Measurements from ENCODE around the gene MCC. TPM values are rescaled to one million over a fixed set of nuclear protein-coding genes. Genes with fewer than 3 reads are reported as not detected.

MCC gene
- total and polyA plus RNA-seq, 2 experiments from 2014 or later: 8.3 to 31.5 TPM

GRCh38 chr5:113266913-113267227 lies 221.4 kb downstream of the MCC start:
- H4K20me1 ChIP-seq (ENCODE audit: insufficient read depth, poor library complexity, severe bottlenecking): no peaks in the 10 kb centered on the region
- no peaks in the 10 kb centered on the region for H3K27me3 ChIP-seq
- TF ChIP-seq CTCF (IDR thresholded peaks at IDR 0.05; ENCODE audit: poor library complexity): no peak
- no peak for TF ChIP-seq EZH2phosphoT487 (IDR thresholded peaks at IDR 0.05; ENCODE audit: low read depth, severe bottlenecking, unreplicated experiment)
- TF ChIP-seq EZH2 (IDR thresholded peaks at IDR 0.05; ENCODE audit: borderline replicate concordance): no peak
- no peak overlapping the region for H3K27ac ChIP-seq
- H3K36me3 ChIP-seq (replicated peaks; ENCODE audit: insufficient read depth, low read depth): no peaks in the 10 kb centered on the region
- H3K9me3 ChIP-seq (ENCODE audit: low read depth): no peaks in the 10 kb centered on the region
- H3K4me2 ChIP-seq: no peak overlapping the region
- no peak for DNase-seq (ENCODE audit: low spot score)
- no peak overlapping the region for H2AFZ ChIP-seq
- no peaks in the 10 kb centered on the region for H3K9me2 ChIP-seq (replicated peaks; ENCODE audit: insufficient read depth)
- peaks cover 83% of the 10 kb centered on the region for H3K79me2 ChIP-seq
- WGBS (ENCODE audit: low lambda C conversion rate, missing lambda C conversion rate): 70% methylated on average over 3 of the region's 3 CpGs
- H3K4me3 ChIP-seq: no peak overlapping the region
- peaks cover 46% of the 10 kb centered on the region for H3K4me1 ChIP-seq (ENCODE audit: insufficient read depth)

- DNase-seq (ENCODE audit: low spot score): no peak
- no peak overlapping the region for H2AFZ ChIP-seq
- H3K9me3 ChIP-seq (ENCODE audit: low read depth): no peaks in the 10 kb centered on the region
- peaks cover 45% of the 10 kb centered on the region for H3K4me1 ChIP-seq (ENCODE audit: insufficient read depth)
- H3K79me2 ChIP-seq: peaks cover 83% of the 10 kb centered on the region
- H3K27me3 ChIP-seq: no peaks in the 10 kb centered on the region
- no peaks in the 10 kb centered on the region for H4K20me1 ChIP-seq (ENCODE audit: insufficient read depth, poor library complexity, severe bottlenecking)
- no peaks in the 10 kb centered on the region for H3K36me3 ChIP-seq (replicated peaks; ENCODE audit: insufficient read depth, low read depth)
- no peak overlapping the region for H3K4me2 ChIP-seq
- H3K9me2 ChIP-seq (replicated peaks; ENCODE audit: insufficient read depth): no peaks in the 10 kb centered on the region
- H3K4me3 ChIP-seq: no peak overlapping the region
- no peak for TF ChIP-seq EZH2 (IDR thresholded peaks at IDR 0.05; ENCODE audit: borderline replicate concordance)
- TF ChIP-seq CTCF (IDR thresholded peaks at IDR 0.05; ENCODE audit: poor library complexity): no peak
- TF ChIP-seq EZH2phosphoT487 (IDR thresholded peaks at IDR 0.05; ENCODE audit: low read depth, severe bottlenecking, unreplicated experiment): no peak
- 69% methylated on average over 4 of the region's 4 CpGs for WGBS (ENCODE audit: low lambda C conversion rate, missing lambda C conversion rate)
- H3K27ac ChIP-seq: no peak overlapping the region
Measured at GRCh38 chr5:113266227-113266912, 221.9 kb downstream of the MCC start.

- H2AFZ ChIP-seq: no peak overlapping the region
- TF ChIP-seq EZH2phosphoT487 (IDR thresholded peaks at IDR 0.05; ENCODE audit: low read depth, severe bottlenecking, unreplicated experiment) (no peak), CTCF (IDR thresholded peaks at IDR 0.05; ENCODE audit: poor library complexity) (no peak), EZH2 (IDR thresholded peaks at IDR 0.05; ENCODE audit: borderline replicate concordance) (no peak)
- no peak overlapping the region for H3K27ac ChIP-seq
- H3K4me3 ChIP-seq: no peak overlapping the region
- peaks cover 81% of the 10 kb centered on the region for H3K79me2 ChIP-seq
- DNase-seq (ENCODE audit: low spot score): no peak
- peaks cover 34% of the 10 kb centered on the region for H3K4me1 ChIP-seq (ENCODE audit: insufficient read depth)
- no peaks in the 10 kb centered on the region for H3K9me2 ChIP-seq (replicated peaks; ENCODE audit: insufficient read depth)
- WGBS (ENCODE audit: low lambda C conversion rate, missing lambda C conversion rate): 85% methylated on average over 4 of the region's 4 CpGs
- no peaks in the 10 kb centered on the region for H3K9me3 ChIP-seq (ENCODE audit: low read depth)
- H3K36me3 ChIP-seq (replicated peaks; ENCODE audit: insufficient read depth, low read depth): no peaks in the 10 kb centered on the region
- H4K20me1 ChIP-seq (ENCODE audit: insufficient read depth, poor library complexity, severe bottlenecking): no peaks in the 10 kb centered on the region
- H3K4me2 ChIP-seq: no peak overlapping the region
- H3K27me3 ChIP-seq: no peaks in the 10 kb centered on the region
Measured at GRCh38 chr5:113265190-113265589, 223.1 kb downstream of the MCC start.

All from hepatocyte (in vitro differentiated cells).